ENCODE data around the gene COQ8B.
"Not testable (repeated sequence)": the region's sequence is repeated elsewhere in the genome, so short reads cannot be mapped to it uniquely, and the experiment has no call there.

COQ8B gene

GRCh38 chr19:40663695-40664692 lies 52.7 kb downstream of the COQ8B start:
- peak; percentile 26 for DNase-seq

GRCh38 chr19:40662925-40663694 lies 53.6 kb downstream of the COQ8B start:
- DNase-seq: peak; percentile 95

- no peak for DNase-seq
Observed at GRCh38 chr19:40661616-40662015, 55.1 kb downstream of the COQ8B start.

GRCh38 chr19:40659566-40659965 lies 57.1 kb downstream of the COQ8B start:
- DNase-seq: no peak

- DNase-seq: no peak
Observed at GRCh38 chr19:40659116-40659515, 57.6 kb downstream of the COQ8B start.

- DNase-seq: no peak
Observed at GRCh38 chr19:40658031-40658430, 58.7 kb downstream of the COQ8B start.

- DNase-seq: not testable (repeated sequence)
Observed at GRCh38 chr19:40655684-40656083, 61.0 kb downstream of the COQ8B start.

GRCh38 chr19:40652303-40652702 lies 64.4 kb downstream of the COQ8B start:
- DNase-seq: not testable (repeated sequence)

GRCh38 chr19:40650749-40651305 lies 65.9 kb downstream of the COQ8B start:
- no peak for DNase-seq

GRCh38 chr19:40649903-40650675 lies 66.6 kb downstream of the COQ8B start:
- DNase-seq: not testable (repeated sequence)

GRCh38 chr19:40646743-40647254 lies 69.9 kb downstream of the COQ8B start:
- DNase-seq: no peak

- no peak for DNase-seq
Observed at GRCh38 chr19:40642757-40643305, 73.9 kb downstream of the COQ8B start.

- no peak for DNase-seq
Observed at GRCh38 chr19:40642051-40642706, 74.5 kb downstream of the COQ8B start.

Data from activated CD8-positive, alpha-beta memory T cell treated with anti-CD3 and anti-CD28 coated beads, Interleukin-2, amount 50 U/mL, for 4 hours (primary cell).